Measurements from ENCODE around the gene FRS2. TPM values are rescaled to one million over a fixed set of nuclear protein-coding genes. Genes with fewer than 3 reads are reported as not detected.
A peak's percentile ranks its signal among the peaks of the same experiment; 100 is the strongest.

The FRS2 gene
- total RNA-seq, 5 donors from 2014 or later (not counting 1 experiment from before 2014, with no cell fraction given): 22.0 to 30.2 (median 26.2) TPM

DNA sequence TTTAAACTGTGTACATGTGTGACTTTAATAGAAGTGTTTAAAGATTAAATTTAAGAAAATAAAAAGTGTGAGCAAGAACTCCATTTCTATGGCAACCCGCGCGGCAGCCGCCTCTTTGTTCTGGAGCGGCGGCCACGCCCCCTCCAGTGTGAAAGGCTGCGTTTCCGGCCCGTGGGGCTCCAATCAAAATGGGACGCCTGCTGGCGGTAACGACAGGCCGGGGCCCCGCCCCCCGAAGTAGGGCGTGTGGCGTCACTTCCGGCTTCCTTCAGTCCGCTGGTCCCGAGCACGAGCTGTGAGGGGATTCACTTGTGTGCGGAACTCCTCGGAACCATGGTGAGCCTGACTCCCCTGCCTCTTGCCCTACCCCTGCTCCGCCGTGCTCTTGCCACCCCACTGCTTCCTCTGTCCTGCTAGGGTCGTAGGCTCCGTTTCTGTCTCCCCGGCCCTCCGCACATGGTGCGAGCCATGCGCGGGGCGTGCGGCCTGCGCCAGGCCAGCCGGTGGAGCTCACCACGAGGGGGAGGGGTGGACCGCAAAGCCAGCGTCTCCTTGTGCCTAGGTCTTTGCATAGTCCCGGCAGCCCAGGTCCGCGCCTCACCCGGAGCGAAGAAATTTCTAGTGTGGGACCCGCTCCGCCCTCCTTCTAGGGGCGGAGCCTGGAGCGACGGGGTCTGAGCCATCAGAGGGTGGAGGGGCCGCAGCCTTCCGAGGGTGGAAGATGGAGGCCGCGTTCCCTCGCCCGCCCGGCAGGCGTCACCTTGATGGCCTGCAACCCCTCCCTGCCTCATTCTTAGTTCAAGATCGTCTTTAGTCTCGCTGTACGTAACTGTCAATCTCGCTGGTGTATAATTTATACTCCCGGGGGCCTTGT, 115.2 kb downstream of the FRS2 start, which contains the start of gene CCT2:
Gene CCT2, plus strand, starts transcription at position 271 of the 874 bp plus-strand sequence. Its CDS starts 63 bp downstream, at position 334.
- Histone ChIP-seq H3K4me1 (ENCODE audit: control insufficient read depth in 1 of 2, extremely low read depth in 1 of 2, insufficient read depth in 2 of 2, low read length in 2 of 2) (peaks cover 7 to 10% of the 10 kb centered on the region in 2 experiments), H3K36me3 (ENCODE audit: control insufficient read depth in 2 of 2, extremely low read depth in 1 of 2, insufficient read depth in 1 of 2, low read length in 1 of 2) (peaks cover 9 to 34% of the 10 kb centered on the region in 2 donors), H3K27me3 (replicated peaks in 1 of 2; ENCODE audit: control insufficient read depth in 2 of 2, extremely low read depth in 1 of 2, insufficient read depth in 2 of 2, low read length in 1 of 2) (no peaks in the 10 kb centered on the region), H3K4me3 (ENCODE audit: control insufficient read depth in 1 of 2, extremely low read depth in 1 of 2, low read length in 1 of 2) (peak within 1 kb of the TSS; percentile 99 to 100), H3K27ac (ENCODE audit: low read length) (peak within 1 kb of the TSS; percentile 94), H3K9me3 (no peaks in the 10 kb centered on the region)
- Mint-ChIP-seq H3K27ac (peak within 1 kb of the TSS; percentile 88 to 94), H3K4me3 (peak within 1 kb of the TSS; percentile 93 to 100 (median 95)), H3K4me1 (peaks cover 8 to 21% (median 12%) of the 10 kb centered on the region in 3 donors), H3K36me3 (peaks cover 18% of the 10 kb centered on the region), H3K9me3 (no peaks in the 10 kb centered on the region), H3K27me3 (no peaks in the 10 kb centered on the region)
- ChIA-PET POLR2A (interaction anchor here in 1 of 2 donors (0.6 to 1.3 kb wide), 2 partner anchors 15 to 105 kb away, joined by 3 to 4 read pairs; no protein-coding TSS in a partner anchor), CTCF (interaction anchor here (0.8 to 1.1 kb wide), 4 partner anchors 13 to 16 kb away, joined by 3 to 4 read pairs (median 3); no protein-coding TSS in a partner anchor)
- DNase-seq: peak; percentile 89 to 98 (median 96)
- peak; percentile 93 to 95 (median 95) for ATAC-seq (replicated peaks in 1 of 4)
- WGBS (ENCODE audit: insufficient coverage): 0% methylated on average over 61 of the region's 63 CpGs

DNA sequence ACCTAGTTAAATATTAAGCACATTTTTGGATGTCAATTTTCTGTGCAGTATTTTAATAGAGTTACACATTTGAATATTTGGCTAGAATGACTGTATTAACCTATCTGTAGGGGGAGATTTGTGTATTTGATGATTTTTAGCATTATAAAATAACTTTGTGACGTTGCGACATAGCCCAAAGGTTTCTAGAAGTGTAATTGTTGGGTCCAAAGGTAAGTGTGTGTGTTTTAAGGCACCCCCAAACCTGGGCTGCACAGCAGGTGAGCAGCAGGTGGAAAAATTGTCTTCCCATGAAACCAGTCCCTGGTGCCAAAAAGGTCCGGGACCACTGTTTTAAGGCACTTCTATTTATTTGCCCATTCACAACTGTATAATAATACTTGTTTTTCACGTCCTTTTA, 118.3 kb downstream of the FRS2 start:
- Histone ChIP-seq H3K4me3 (ENCODE audit: control insufficient read depth in 1 of 2, extremely low read depth in 1 of 2, low read length in 1 of 2) (no peak overlapping the region), H3K9me3 (no peaks in the 10 kb centered on the region), H3K36me3 (ENCODE audit: control insufficient read depth in 2 of 2, extremely low read depth in 1 of 2, insufficient read depth in 1 of 2, low read length in 1 of 2) (peaks cover 9 to 64% of the 10 kb centered on the region in 2 donors), H3K27me3 (replicated peaks in 1 of 2; ENCODE audit: control insufficient read depth in 2 of 2, extremely low read depth in 1 of 2, insufficient read depth in 2 of 2, low read length in 1 of 2) (no peaks in the 10 kb centered on the region), H3K4me1 (ENCODE audit: control insufficient read depth in 1 of 2, extremely low read depth in 1 of 2, insufficient read depth in 2 of 2, low read length in 2 of 2) (peaks cover 7 to 10% of the 10 kb centered on the region in 2 experiments), H3K27ac (ENCODE audit: low read length) (no peak overlapping the region)
- ChIA-PET CTCF (interaction anchor here in 1 of 2 donors (0.5 kb wide), 1 partner anchor 112 kb away, joined by 4 read pairs; no protein-coding TSS in a partner anchor), POLR2A (no interaction called here)
- no peak overlapping the region for H3K27ac Mint-ChIP-seq
- no peak for ATAC-seq (replicated peaks in 1 of 4)
- no peaks in the 10 kb centered on the region for H3K27me3 Mint-ChIP-seq
- H3K36me3 Mint-ChIP-seq: peaks cover 38% of the 10 kb centered on the region
- peaks cover 8 to 21% (median 12%) of the 10 kb centered on the region in 3 donors for H3K4me1 Mint-ChIP-seq
- H3K9me3 Mint-ChIP-seq: no peaks in the 10 kb centered on the region
- WGBS (ENCODE audit: insufficient coverage): 100% methylated on average over 2 of the region's 4 CpGs
- DNase-seq: no peak
- no peak overlapping the region for H3K4me3 Mint-ChIP-seq

GRCh38 chr12:69589082-69589481, 118.9 kb downstream of the FRS2 start:
- CTCF ChIA-PET: interaction anchor here (0.5 to 0.6 kb wide), 2 partner anchors 113 to 868 kb away, joined by 3 to 4 read pairs; no protein-coding TSS in a partner anchor
- peaks cover 8 to 21% (median 12%) of the 10 kb centered on the region in 3 donors for H3K4me1 Mint-ChIP-seq
- no peak overlapping the region for H3K27ac Mint-ChIP-seq
- Histone ChIP-seq H3K27me3 (replicated peaks in 1 of 2; ENCODE audit: control insufficient read depth in 2 of 2, extremely low read depth in 1 of 2, insufficient read depth in 2 of 2, low read length in 1 of 2) (no peaks in the 10 kb centered on the region), H3K4me1 (ENCODE audit: control insufficient read depth in 1 of 2, extremely low read depth in 1 of 2, insufficient read depth in 2 of 2, low read length in 2 of 2) (peaks cover 7 to 10% of the 10 kb centered on the region in 2 experiments), H3K4me3 (ENCODE audit: control insufficient read depth in 1 of 2, extremely low read depth in 1 of 2, low read length in 1 of 2) (no peak overlapping the region), H3K36me3 (ENCODE audit: control insufficient read depth in 2 of 2, extremely low read depth in 1 of 2, insufficient read depth in 1 of 2, low read length in 1 of 2) (peaks cover 9 to 70% of the 10 kb centered on the region in 2 donors), H3K9me3 (no peaks in the 10 kb centered on the region), H3K27ac (ENCODE audit: low read length) (no peak overlapping the region)
- no CpG with 5 or more reads among the region's 2 CpGs for WGBS (ENCODE audit: insufficient coverage)
- POLR2A ChIA-PET: interaction anchor here (0.5 to 0.6 kb wide), 2 partner anchors 63 to 298 kb away, joined by 3 to 10 read pairs; no protein-coding TSS in a partner anchor
- peaks cover 44% of the 10 kb centered on the region for H3K36me3 Mint-ChIP-seq
- DNase-seq (no peak), ATAC-seq (replicated peaks in 1 of 4) (no peak)
- H3K9me3 Mint-ChIP-seq: no peaks in the 10 kb centered on the region
- no peaks in the 10 kb centered on the region for H3K27me3 Mint-ChIP-seq
- H3K4me3 Mint-ChIP-seq: no peak overlapping the region

GRCh38 chr12:69595689-69596088, 125.5 kb downstream of the FRS2 start:
- CTCF ChIA-PET: interaction anchor here in 1 of 2 donors (0.6 kb wide), 1 partner anchor 45 kb away, joined by 5 read pairs; no protein-coding TSS in a partner anchor
- ATAC-seq (replicated peaks in 1 of 4): no peak
- H3K9me3 ChIP-seq: no peaks in the 10 kb centered on the region
- Mint-ChIP-seq H3K9me3 (no peaks in the 10 kb centered on the region), H3K4me1 (peaks cover 0 to 8% (median 5%) of the 10 kb centered on the region in 3 donors), H3K4me3 (no peak overlapping the region), H3K27ac (no peak overlapping the region), H3K27me3 (no peaks in the 10 kb centered on the region), H3K36me3 (peaks cover 63% of the 10 kb centered on the region)
- no peaks in the 10 kb centered on the region for H3K4me1 ChIP-seq (ENCODE audit: control insufficient read depth in 1 of 2, extremely low read depth in 1 of 2, insufficient read depth in 2 of 2, low read length in 2 of 2)
- no peak overlapping the region for H3K27ac ChIP-seq (ENCODE audit: low read length)
- no peaks in the 10 kb centered on the region for H3K27me3 ChIP-seq (replicated peaks in 1 of 2; ENCODE audit: control insufficient read depth in 2 of 2, extremely low read depth in 1 of 2, insufficient read depth in 2 of 2, low read length in 1 of 2)
- no CpG with 5 or more reads among the region's 2 CpGs for WGBS (ENCODE audit: insufficient coverage)
- no peak for DNase-seq
- POLR2A ChIA-PET: interaction anchor here (0.7 kb wide), 2 partner anchors 58 to 73 kb away, joined by 10 to 15 read pairs; no protein-coding TSS in a partner anchor
- H3K36me3 ChIP-seq (ENCODE audit: control insufficient read depth in 2 of 2, extremely low read depth in 1 of 2, insufficient read depth in 1 of 2, low read length in 1 of 2): peaks cover 0 to 94% of the 10 kb centered on the region in 2 donors
- H3K4me3 ChIP-seq (ENCODE audit: control insufficient read depth in 1 of 2, extremely low read depth in 1 of 2, low read length in 1 of 2): no peak overlapping the region

- no CpG with 5 or more reads among the region's 4 CpGs for WGBS (ENCODE audit: insufficient coverage)
- no peaks in the 10 kb centered on the region for H3K27me3 Mint-ChIP-seq
- DNase-seq (no peak), ATAC-seq (replicated peaks in 1 of 4) (no peak)
- peaks cover 6 to 86% of the 10 kb centered on the region in 2 donors for H3K36me3 ChIP-seq (ENCODE audit: control insufficient read depth in 2 of 2, extremely low read depth in 1 of 2, insufficient read depth in 1 of 2, low read length in 1 of 2)
- H3K4me1 Mint-ChIP-seq: peaks cover 0 to 8% (median 5%) of the 10 kb centered on the region in 3 donors
- CTCF ChIA-PET: no interaction called here
- peaks cover 68% of the 10 kb centered on the region for H3K36me3 Mint-ChIP-seq
- no peaks in the 10 kb centered on the region for H3K9me3 Mint-ChIP-seq
- H3K9me3 ChIP-seq: no peaks in the 10 kb centered on the region
- no peak overlapping the region for H3K4me3 ChIP-seq (ENCODE audit: control insufficient read depth in 1 of 2, extremely low read depth in 1 of 2, low read length in 1 of 2)
- no peak overlapping the region for H3K27ac ChIP-seq (ENCODE audit: low read length)
- H3K27ac Mint-ChIP-seq: no peak overlapping the region
- H3K27me3 ChIP-seq (replicated peaks in 1 of 2; ENCODE audit: control insufficient read depth in 2 of 2, extremely low read depth in 1 of 2, insufficient read depth in 2 of 2, low read length in 1 of 2): no peaks in the 10 kb centered on the region
- no peaks in the 10 kb centered on the region for H3K4me1 ChIP-seq (ENCODE audit: control insufficient read depth in 1 of 2, extremely low read depth in 1 of 2, insufficient read depth in 2 of 2, low read length in 2 of 2)
- H3K4me3 Mint-ChIP-seq: no peak overlapping the region
- POLR2A ChIA-PET: no interaction called here
These were observed 128.1 kb downstream of the FRS2 start for GRCh38 chr12:69598174-69598753.

DNA sequence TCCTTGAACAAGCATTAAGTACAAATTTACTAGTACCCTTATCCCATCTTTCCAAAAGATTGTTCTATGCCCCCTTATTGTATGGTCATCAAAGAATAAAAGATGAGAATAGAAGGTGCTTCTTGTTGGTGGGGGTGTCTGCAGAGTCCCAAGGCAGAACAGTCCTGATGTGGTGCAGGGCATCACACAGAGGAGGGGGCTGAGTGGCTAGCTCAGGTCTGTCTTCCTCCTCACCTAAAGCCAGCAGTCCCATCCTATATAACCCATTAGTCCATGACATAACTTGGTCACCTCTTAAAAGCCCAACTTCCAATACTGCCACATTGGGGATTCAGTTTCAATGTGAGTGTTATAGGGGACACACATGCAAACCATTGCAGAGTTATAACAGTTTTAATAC, 130.6 kb downstream of the FRS2 start:
- peak overlapping the region in 1 of 2 donors; percentile 2 for H3K27ac Mint-ChIP-seq
- Histone ChIP-seq H3K27ac (ENCODE audit: low read length) (no peak overlapping the region), H3K4me1 (ENCODE audit: control insufficient read depth in 1 of 2, extremely low read depth in 1 of 2, insufficient read depth in 2 of 2, low read length in 2 of 2) (no peaks in the 10 kb centered on the region), H3K27me3 (replicated peaks in 1 of 2; ENCODE audit: control insufficient read depth in 2 of 2, extremely low read depth in 1 of 2, insufficient read depth in 2 of 2, low read length in 1 of 2) (no peaks in the 10 kb centered on the region), H3K4me3 (ENCODE audit: control insufficient read depth in 1 of 2, extremely low read depth in 1 of 2, low read length in 1 of 2) (no peak overlapping the region), H3K9me3 (no peaks in the 10 kb centered on the region), H3K36me3 (ENCODE audit: control insufficient read depth in 2 of 2, extremely low read depth in 1 of 2, insufficient read depth in 1 of 2, low read length in 1 of 2) (peaks cover 9 to 62% of the 10 kb centered on the region in 2 donors)
- peaks cover 57% of the 10 kb centered on the region for H3K36me3 Mint-ChIP-seq
- ChIA-PET POLR2A (interaction anchor here in 1 of 2 donors (1.6 kb wide), 1 partner anchor 15 kb away, joined by 4 read pairs; the partner anchor contains the start of gene CCT2), CTCF (no interaction called here)
- H3K4me3 Mint-ChIP-seq: no peak overlapping the region
- H3K9me3 Mint-ChIP-seq: no peaks in the 10 kb centered on the region
- DNase-seq (no peak), ATAC-seq (replicated peaks in 1 of 4) (no peak)
- no peaks in the 10 kb centered on the region for H3K27me3 Mint-ChIP-seq
- peaks cover 0 to 3% (median 0%) of the 10 kb centered on the region in 3 donors for H3K4me1 Mint-ChIP-seq

Data from T-cell (primary cell).